ENCODE results near the gene PBX1. TPM values are rescaled to one million over a fixed set of nuclear protein-coding genes. Genes with fewer than 3 reads are reported as not detected.
A peak's percentile ranks its signal among the peaks of the same experiment; 100 is the strongest.

The PBX1 gene
- total RNA-seq, 3 donors from 2014 or later, result 64.5 to 126 (median 95.4) TPM

- TF ChIP-seq CTCF (IDR thresholded peaks at IDR 0.05), result no peak
- no peak for TF ChIP-seq POLR2A (IDR thresholded peaks at IDR 0.05)
- peak in 1 of 3 donors; percentile 56 for TF ChIP-seq POLR2AphosphoS5 (IDR thresholded peaks at IDR 0.05)
- Histone ChIP-seq H3K27me3 (no peaks in the 10 kb centered on the region), H3K9me3 (no peaks in the 10 kb centered on the region), H3K36me3 (no peaks in the 10 kb centered on the region), H3K27ac (peak overlapping the region; percentile 72 to 73), H3K4me1 (peaks cover 0 to 4% of the 10 kb centered on the region in 2 donors), H3K4me3 (no peak overlapping the region)
- intact Hi-C loops (cut with DNase I; ENCODE audit: low total_unique reads), result loop anchor here (10.0 kb wide), 1 partner anchor 226 kb away; the partner anchor contains the start of gene PBX1
- DNase-seq (ENCODE audit: low spot score in 2 of 2), result no peak
Measured at GRCh38 chr1:164780863-164781262, 221.9 kb downstream of the PBX1 start.

GRCh38 chr1:164781972-164782371 lies 223.0 kb downstream of the PBX1 start:
- Histone ChIP-seq H3K27me3 (no peaks in the 10 kb centered on the region), H3K27ac (peak overlapping the region; percentile 66 to 73), H3K9me3 (no peaks in the 10 kb centered on the region), H3K4me1 (peaks cover 0 to 12% of the 10 kb centered on the region in 2 donors), H3K36me3 (no peaks in the 10 kb centered on the region), H3K4me3 (no peak overlapping the region)
- intact Hi-C loops (cut with DNase I; ENCODE audit: low total_unique reads), result loop anchor here (10.0 kb wide), 1 partner anchor 227 kb away; the partner anchor contains the start of gene PBX1
- DNase-seq (ENCODE audit: low spot score in 2 of 2), result no peak
- no peak for TF ChIP-seq POLR2AphosphoS5 (IDR thresholded peaks at IDR 0.05)
- no peak for TF ChIP-seq CTCF (IDR thresholded peaks at IDR 0.05)
- TF ChIP-seq POLR2A (IDR thresholded peaks at IDR 0.05), result no peak

- Histone ChIP-seq H3K9me3 (no peaks in the 10 kb centered on the region), H3K4me3 (no peak overlapping the region)
Measured at GRCh38 chr1:164783778-164784555, 225.0 kb downstream of the PBX1 start.

GRCh38 chr1:164784960-164785359 lies 226.0 kb downstream of the PBX1 start:
- Histone ChIP-seq H3K27ac (peak overlapping the region; percentile 81 to 83), H3K4me1 (peaks cover 0 to 12% of the 10 kb centered on the region in 2 donors)

More at GRCh38 chr1:164783778-164784555, 225.0 kb downstream of the PBX1 start:
- H3K27me3 ChIP-seq, result no peaks in the 10 kb centered on the region
- DNase-seq (ENCODE audit: low spot score in 2 of 2), result no peak
- intact Hi-C loops (cut with DNase I; ENCODE audit: low total_unique reads), result loop anchor here (10.0 kb wide), 1 partner anchor 229 kb away; the partner anchor contains the start of gene PBX1
- peaks cover 0 to 12% of the 10 kb centered on the region in 2 donors for H3K4me1 ChIP-seq
- TF ChIP-seq POLR2AphosphoS5 (IDR thresholded peaks at IDR 0.05), result peak in 1 of 3 donors; percentile 23
- TF ChIP-seq CTCF (IDR thresholded peaks at IDR 0.05), result no peak
- TF ChIP-seq POLR2A (IDR thresholded peaks at IDR 0.05), result no peak
- H3K27ac ChIP-seq, result peak overlapping the region; percentile 69 to 73
- H3K36me3 ChIP-seq, result no peaks in the 10 kb centered on the region

More at GRCh38 chr1:164784960-164785359, 226.0 kb downstream of the PBX1 start:
- TF ChIP-seq CTCF (IDR thresholded peaks at IDR 0.05) (no peak), POLR2A (IDR thresholded peaks at IDR 0.05) (no peak), POLR2AphosphoS5 (IDR thresholded peaks at IDR 0.05) (no peak)
- Histone ChIP-seq H3K27me3 (no peaks in the 10 kb centered on the region), H3K4me3 (no peak overlapping the region), H3K9me3 (no peaks in the 10 kb centered on the region), H3K36me3 (no peaks in the 10 kb centered on the region)
- DNase-seq (ENCODE audit: low spot score in 2 of 2), result no peak
- intact Hi-C loops (cut with DNase I; ENCODE audit: low total_unique reads), result loop anchor here (10.0 kb wide), 1 partner anchor 230 kb away; the partner anchor contains the start of gene PBX1

Measured in breast epithelium (tissue), 4 donors.